ENCODE results near the gene MUC2.
"Not testable (repeated sequence)": the region's sequence is repeated elsewhere in the genome, so short reads cannot be mapped to it uniquely, and the experiment has no call there.

The MUC2 gene

DNA sequence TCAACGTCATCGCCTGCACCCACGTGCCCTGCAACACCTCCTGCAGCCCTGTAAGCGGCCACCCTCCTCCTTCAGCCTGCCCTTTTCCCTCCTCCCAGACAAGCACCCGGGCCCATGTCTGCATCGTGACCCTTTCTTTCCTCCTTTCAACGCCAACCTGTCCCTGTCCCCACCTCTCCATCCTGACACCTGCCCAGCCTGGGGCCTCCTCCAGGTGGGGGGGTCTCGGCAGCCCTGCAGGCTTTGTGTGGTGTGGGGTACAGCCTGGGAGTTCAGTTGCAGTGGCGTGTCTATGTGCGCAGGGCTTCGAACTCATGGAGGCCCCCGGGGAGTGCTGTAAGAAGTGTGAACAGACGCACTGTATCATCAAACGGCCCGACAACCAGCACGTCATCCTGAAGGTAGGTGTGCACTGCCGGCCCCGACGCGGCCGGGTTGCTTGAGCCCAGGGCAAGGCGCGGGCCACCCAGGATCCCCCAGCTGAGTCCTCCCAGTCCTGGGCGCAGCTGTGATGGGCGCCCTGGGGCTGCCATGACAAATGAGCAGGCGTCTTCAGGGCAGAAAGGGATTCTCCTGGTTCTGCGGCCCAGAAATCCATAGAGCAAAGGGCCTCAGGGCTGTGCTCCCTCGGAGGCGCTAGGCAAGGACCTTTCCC, 33.7 kb downstream of the MUC2 start:
- DNase-seq: no peak

- no peak for DNase-seq
Measured at GRCh38 chr11:1109101-1109917, 34.6 kb downstream of the MUC2 start.

DNA sequence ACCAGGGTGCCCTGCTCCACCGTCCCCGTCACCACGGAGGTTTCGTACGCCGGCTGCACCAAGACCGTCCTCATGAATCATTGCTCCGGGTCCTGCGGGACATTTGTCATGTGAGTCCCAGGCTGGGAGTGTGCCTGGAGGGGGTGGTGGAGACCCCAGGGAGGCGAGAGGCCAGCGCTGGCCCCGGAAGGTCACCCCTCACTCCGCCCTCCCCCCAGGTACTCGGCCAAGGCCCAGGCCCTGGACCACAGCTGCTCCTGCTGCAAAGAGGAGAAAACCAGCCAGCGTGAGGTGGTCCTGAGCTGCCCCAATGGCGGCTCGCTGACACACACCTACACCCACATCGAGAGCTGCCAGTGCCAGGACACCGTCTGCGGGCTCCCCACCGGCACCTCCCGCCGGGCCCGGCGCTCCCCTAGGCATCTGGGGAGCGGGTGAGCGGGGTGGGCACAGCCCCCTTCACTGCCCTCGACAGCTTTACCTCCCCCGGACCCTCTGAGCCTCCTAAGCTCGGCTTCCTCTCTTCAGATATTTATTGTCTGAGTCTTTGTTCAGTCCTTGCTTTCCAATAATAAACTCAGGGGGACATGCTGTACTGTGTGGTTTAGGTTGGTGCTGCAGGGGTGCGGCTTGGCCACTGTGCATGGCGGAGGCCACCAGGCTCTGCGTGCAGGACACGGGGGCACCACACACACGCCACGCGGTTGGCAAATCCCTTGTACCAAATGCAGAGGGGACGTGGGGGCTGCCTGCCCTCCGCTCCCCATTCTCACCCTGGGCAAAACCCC, 35.4 kb downstream of the MUC2 start:
- DNase-seq: no peak

GRCh38 chr11:1111545-1112212, 37.0 kb downstream of the MUC2 start:
- no peak for DNase-seq

DNA sequence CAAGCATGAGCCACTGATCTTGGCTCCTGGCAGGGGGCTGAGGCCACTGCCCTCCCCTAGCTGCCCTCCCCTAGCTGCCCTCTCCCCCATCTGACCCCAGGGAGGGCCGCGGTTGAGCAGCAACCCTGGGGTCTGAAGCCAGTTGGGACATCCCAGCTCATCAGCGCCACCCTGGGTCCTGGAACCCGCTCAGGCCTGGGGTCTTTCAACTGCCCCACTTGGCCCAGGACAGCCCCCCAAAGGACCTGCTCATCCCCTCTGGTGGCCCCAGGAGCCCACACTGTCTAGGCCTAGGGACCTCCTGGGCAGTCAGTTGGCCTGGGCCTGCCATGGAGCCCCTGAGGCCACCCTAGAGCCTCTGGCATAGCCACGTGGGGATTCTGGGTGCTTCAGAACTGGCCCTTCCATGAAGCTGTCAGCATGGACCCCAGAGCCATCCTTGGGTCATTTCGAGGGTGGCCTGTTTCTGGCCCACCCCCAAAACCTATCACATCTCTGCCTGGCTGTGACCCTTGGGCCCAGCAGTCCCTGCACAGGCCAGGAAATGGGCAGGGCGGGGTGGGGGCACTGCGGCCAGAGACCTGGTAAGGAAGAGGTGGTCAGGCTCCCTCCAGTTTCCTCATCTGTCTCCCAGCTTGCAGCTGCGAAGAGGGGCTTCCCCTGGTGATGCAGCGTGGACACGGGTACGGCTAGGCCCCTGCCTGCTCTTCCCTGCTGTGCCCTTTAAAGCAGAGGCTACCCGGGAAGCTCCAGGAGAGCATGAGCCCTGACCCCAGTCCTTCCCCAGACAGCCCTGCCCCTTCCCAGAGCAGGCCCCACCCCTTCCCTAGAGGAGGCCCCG, 37.9 kb downstream of the MUC2 start:
- DNase-seq: peak; percentile 7

DNA sequence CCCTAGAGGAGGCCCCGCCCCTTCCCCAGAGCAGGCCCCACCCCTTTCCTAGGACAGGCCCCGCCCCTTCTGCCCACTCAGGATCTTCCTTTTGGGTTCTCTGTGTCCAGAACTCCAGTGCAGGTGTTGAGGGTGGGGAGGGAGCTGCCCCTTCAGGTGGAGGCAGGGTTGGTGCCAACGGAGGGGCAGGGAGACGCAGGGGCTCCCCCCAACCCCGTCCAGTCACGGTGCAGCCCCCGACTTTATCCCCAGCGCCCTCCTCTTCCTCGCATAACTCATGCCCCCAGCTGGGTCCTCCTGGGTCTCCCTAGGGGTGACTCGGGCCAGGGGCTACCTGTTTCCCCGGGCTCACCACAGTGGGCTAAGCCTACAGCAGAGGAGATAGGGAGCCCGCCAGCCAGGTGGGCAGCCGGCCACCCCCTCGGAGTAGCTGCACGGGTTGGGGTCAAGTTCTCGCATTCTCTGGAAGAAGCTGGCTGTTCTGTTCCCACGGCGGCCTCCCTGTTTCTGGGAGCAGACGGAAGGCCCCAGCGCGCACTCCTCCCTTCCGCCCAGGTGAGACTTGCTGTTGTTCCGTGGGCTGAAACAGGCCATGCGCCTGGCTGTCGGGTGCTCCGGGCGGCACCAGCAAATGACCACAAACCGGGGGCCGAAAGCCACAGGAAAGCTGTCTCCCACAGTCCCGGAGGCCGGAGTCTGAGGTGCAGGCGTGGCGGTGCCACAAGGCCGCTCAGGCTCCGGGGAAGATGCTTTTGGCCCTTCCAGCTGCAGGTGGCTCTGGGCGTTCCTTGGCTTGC, 38.9 kb downstream of the MUC2 start:
- peak; percentile 15 for DNase-seq

DNA sequence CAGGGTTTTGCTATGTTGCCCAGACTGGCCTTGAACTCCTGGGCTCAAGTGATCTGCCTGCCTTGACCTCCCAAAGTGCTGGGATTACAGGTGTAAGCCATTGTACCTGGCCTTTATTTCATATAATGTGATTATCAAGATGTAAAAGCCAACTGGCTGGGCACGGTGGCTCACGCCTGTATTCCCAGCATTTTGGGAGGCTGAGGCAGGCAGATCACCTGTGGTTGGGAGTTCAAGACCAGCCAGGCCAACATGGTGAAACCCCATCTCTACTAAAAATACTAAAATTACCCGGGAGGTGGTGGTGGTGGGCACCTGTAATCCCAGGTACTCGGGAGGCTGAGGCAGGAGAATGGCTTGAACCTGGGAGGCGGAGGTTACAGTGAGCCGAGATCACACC, 40.6 kb downstream of the MUC2 start:
- not testable (repeated sequence) for DNase-seq

- DNase-seq: peak; percentile 8
Measured at GRCh38 chr11:1116104-1116503, 41.4 kb downstream of the MUC2 start.

GRCh38 chr11:1116666-1117390, 42.2 kb downstream of the MUC2 start:
- no peak for DNase-seq

- DNase-seq: no peak
Measured at GRCh38 chr11:1117992-1118391, 43.3 kb downstream of the MUC2 start.

DNA sequence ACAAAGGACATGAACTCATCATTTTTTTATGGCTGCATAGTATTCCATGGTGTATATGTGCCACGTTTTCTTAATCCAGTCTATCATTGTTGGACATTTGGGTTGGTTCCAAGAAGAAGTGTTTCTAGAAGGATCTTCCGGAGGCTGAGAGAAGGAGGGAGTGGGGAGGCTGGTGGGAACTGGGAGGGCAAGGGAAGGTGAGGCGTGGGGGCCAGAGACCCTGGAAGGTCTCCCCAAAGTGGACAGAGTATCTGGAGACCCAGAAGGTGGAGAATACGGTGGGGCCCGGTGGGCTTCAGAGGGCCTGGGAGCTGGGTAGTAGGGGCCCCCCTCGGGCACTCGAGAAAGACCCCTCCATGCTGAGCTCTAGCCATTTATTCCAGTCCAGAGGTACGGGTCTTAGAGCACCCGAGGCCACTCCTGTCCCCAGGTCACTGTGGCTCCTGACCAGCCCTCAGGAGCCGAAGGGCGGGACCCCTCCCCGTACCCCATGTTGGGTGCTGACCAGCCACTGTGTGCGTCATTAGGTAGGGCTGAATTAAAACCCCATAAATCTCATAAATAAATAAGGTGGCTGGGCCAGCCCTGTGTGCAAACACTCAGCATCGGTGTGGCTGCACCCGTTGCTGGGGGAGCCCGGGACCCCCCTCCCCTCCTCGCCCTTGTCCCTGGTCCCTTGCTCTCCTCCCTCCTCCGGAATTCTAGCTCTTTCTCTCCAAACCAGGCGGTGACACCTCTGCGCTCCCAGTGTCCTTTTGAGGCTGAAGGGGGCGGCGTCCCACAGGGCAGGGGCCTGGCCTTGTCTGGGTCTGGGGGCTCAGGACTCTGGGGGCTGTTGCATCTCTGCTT, 44.3 kb downstream of the MUC2 start:
- DNase-seq: no peak

GRCh38 chr11:1119604-1120146, 45.0 kb downstream of the MUC2 start:
- peak; percentile 11 for DNase-seq

- no peak for DNase-seq
Measured at GRCh38 chr11:1120532-1121330, 46.1 kb downstream of the MUC2 start.

DNA sequence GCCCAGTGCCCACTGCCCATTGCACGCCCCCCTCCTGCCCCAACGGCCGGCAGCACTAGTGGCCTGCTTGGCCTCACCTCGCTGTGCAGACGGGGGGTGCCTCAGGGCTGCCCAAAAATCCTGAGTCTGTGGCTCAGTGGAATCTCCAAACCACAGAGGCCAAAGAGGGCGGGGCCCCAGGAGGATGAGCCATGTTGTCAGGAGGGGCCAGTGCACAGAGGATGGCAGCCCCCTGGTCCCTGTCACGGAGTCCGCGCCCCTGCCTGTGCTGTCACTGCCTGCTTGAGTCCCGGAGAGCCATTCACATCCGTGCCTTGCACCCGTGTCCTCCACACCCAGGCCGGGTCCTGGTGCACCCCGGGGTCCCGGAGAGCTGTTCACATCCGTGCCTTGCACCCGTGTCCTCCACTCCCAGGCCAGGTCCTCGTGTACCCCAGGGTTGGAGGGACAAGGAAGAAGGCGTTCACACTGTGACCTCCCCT, 46.7 kb downstream of the MUC2 start:
- DNase-seq: peak; percentile 11

GRCh38 chr11:1121813-1122663, 47.4 kb downstream of the MUC2 start:
- DNase-seq: no peak

DNA sequence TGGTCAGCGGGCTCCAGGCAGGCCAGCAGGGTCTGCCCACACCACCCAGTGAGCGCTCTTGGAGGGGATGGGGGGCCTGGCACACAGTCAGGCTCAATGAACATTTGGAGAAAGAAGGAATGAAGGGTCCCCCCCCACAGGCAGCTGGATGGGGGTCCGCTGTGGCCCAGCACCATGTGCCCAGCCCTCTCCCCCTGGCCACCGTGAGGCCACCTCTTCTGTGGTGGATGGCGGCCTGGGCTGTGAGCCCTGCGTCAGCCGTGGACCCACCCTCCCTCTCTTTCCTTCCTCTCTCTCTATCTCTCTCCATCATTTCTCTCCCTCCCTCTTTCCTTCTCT, 48.0 kb downstream of the MUC2 start:
- DNase-seq: no peak

- DNase-seq: no peak
Measured at GRCh38 chr11:1123970-1124369, 49.3 kb downstream of the MUC2 start.
